GM19468 (cell line): ENCODE data around the gene DAGLA.

Source experiments
- ATAC-seq: cut with Tn5 transposase; IDR thresholded peaks from one replicate; pipeline ENCODE4 v1.9.1; 2021; ENCODE audit warnings: mild to moderate bottlenecking, moderate library complexity, moderate number of reproducible peaks; ENCODE audit not compliant: unreplicated experiment; ENCODE audit errors: extremely low read depth

DAGLA gene

DNA sequence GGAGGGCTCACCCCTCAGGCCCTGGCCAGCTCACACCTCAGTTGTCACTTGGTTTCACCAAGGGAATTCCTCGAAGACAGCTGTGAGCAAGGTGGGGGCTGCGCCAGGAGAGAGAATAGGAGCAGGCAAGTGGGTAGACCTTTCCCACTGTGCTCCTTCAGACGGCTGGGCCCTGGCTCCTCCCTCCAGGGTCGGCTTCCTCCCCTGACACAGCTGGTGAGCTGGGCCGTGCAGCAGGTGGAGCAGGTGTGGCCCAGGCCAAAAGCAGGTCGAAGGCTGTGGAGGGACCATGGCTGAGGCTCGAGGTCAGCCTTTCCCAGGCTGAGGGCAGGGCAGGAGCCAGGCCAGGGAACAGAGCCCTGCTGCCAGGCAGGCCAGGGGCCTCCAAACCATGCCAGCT is 59.8 kb downstream of the DAGLA start:
- ATAC-seq = no peak

GRCh38 chr11:61742391-61742790 is 62.2 kb downstream of the DAGLA start:
- ATAC-seq = no peak

GRCh38 chr11:61743486-61744095 is 63.4 kb downstream of the DAGLA start:
- no peak for ATAC-seq

GRCh38 chr11:61744181-61744580 is 64.0 kb downstream of the DAGLA start:
- ATAC-seq = no peak

DNA sequence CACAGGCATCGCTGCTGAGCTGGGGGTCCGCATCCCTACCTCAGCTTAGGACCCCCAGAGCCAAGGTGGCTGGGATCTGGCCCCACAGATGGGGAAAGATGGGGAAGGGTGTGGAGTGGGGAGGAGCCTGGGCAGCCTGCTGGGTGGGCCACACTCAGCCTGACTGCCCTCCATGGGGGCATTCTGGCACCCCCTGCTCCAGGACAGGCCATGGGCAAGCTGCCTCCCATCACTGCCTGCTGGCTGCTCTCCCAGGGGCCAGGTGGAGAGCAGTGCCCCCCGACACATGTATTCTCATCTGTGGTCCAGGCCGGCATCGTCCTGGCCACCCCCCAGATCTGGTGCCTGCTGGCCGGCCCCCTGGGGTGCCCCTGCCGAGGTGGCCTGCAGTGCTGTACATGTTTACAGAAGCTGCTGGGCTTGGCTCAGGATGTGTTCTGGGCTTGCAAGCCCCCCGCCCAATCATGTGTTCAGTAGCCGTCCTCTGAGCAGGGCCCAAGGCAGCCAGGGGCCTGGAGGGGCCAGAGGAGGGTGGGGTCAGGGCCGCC is 64.5 kb downstream of the DAGLA start:
- ATAC-seq = no peak

GRCh38 chr11:61745781-61746441 is 65.7 kb downstream of the DAGLA start:
- ATAC-seq = no peak

GRCh38 chr11:61746442-61747191 is 66.4 kb downstream of the DAGLA start:
- ATAC-seq = no peak

DNA sequence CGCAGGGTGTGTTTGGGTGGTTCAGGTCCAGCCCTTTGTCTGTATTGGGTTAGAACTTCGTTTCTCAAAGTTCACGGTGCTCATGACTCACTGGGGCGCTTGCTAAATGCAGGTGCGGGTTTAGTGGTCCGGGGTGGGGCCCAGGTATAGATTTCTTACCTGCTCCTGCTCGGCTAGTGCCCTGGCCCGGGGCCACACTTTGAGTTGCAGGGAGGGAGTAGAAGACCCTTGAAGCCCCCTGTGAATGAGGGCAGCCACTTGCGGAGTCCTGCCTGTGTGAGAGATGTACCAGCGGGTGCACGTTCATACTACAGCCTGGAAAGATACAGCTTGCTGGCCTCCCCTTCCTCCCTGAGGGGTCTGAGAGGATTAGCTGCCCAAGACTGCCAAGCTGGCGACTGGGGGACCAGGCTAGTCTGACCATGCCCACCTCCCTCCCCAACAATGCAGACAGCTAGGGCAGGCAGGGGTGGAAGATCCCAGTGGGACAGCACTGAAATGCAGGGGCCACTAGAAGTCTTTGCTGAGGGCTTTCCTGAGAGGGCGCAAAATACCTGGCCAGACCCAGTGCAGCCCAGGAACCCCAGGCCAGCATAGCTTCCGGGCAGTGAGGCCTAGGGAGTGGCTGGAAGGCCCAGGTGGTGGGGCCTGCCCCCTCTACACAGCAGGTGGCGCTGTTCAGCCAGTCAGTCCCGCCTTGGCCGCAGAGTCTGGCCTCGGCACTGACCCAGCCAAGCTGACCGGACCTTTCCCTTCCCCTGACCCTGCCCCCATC is 67.2 kb downstream of the DAGLA start:
- no peak for ATAC-seq

- ATAC-seq = no peak
Measured at GRCh38 chr11:61747967-61748285, 67.7 kb downstream of the DAGLA start.

DNA sequence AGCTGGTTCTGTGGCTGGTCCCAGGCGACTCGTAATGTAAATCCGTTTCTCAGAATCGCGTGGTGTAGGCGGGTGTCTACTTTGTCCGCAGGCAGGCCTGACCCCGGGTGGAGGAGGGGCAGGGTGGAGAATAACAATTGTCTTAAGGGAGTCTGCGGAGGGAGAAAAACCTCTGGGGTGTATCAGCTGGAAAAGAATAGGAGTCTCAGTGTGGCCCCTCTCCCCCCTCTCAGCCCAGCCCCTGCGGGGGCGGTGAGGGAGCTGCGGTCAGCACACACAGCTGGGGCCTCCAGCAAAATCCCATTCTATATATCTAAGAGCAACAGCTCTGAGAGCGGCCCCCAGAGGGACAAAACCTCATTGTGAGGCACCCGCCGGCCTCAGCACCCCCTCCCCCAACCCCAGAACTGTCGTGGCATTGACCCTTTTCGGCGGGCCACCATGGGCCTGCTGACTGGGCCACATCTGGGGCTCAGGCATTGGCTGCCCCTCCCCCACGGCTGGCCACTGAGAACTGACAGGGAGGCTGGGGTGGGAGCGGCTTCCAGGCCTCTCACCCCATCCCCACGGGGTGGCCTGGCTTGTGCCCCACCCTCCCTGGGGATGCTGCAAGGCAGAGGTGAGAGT is 69.5 kb downstream of the DAGLA start:
- no peak for ATAC-seq

DNA sequence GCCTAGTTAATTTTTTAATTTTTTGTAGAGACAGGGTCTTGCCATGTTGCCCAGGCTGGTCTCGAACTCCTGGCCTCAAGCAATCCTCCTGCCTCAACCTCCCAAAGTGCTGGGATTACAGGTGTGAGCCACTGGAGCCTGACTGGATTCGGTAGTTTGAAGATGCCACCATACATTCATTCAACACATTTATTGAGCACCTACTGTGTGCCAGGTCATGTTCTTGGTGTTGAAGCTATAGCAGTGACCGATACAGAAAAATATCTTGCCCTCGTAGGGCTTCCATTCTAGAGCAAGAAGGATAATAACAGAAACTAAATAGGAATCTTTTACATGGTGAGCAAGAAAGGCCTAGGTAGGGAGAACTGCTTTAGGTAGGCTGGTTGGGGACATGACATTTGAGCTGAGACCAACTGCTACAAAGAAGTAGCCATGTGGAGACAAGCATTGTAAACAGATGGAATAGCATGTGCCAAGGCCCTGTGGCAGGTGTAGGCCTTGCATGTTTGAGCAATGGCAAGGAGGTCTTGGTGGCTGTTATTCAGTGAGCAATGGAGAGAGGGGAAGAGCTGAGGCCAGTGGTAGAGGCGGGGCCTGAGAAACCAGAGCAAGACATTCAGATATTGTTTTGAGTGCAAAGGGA is 70.6 kb downstream of the DAGLA start:
- no peak for ATAC-seq

DNA sequence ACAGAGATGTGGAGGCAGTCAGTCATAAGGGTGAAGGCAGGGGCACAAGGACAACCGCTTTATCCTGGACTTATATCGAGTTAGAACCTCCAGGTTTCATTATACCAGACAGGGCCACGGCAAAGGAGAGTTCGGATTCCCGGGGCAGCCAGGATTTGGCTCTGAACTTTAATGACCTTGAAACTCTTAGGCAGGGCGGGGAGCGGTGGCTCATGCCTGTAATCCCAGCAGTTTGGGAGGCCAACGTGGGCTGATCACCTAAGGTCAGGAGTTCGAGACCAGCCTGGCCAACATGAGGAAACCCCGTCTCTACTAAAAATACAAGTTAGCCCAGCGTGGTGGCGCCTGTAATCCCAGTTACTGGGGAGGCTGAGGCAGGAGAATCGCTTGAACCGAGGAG is 71.2 kb downstream of the DAGLA start:
- ATAC-seq = no peak

DNA sequence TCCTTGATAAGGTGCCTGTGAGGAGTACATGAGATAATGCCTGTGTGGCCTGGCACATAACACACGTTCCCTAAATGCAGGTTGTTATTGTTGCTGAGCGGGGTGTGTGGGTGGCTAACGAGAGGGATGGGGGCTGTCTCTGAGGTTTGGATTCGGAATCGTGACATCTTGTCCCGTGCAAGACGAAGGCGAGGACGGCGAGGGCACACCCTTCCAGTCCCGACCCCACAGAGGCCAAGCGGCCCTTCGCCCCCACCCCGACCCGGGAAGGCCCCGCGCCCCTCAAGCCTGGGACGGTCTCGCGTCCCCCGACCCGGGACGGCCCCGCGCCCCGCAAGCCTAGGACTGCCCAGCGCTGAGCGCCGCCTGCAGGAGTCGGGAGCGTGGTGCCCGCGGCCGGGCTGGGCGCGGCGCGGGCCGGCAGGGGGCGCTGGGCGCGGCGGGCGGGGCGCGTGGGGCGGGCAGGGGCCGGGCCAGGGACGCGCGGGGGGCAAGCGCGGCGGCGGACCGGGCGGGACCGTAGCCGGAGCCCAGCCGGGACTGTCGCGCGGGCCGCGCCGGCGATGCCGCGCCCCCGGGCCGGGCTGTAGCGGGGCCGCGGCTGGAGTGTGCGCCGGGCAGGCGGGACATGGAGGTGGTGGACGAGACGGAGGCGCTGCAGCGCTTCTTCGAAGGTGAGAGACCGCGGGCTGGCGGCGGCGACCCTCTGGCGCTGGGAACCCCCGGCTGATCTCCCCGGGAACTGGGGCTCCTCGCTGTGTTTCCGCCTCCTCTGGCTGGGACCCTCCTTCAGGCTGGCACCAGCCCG is 72.1 kb downstream of the DAGLA start, which contains the start of gene MYRF:
TSS of gene MYRF (plus strand) at position 520 of the 808 bp plus-strand sequence. CDS start at position 629, 109 bp downstream.
- ATAC-seq = no peak

- no peak for ATAC-seq
Measured at GRCh38 chr11:61752925-61753521, 72.8 kb downstream of the DAGLA start.

DNA sequence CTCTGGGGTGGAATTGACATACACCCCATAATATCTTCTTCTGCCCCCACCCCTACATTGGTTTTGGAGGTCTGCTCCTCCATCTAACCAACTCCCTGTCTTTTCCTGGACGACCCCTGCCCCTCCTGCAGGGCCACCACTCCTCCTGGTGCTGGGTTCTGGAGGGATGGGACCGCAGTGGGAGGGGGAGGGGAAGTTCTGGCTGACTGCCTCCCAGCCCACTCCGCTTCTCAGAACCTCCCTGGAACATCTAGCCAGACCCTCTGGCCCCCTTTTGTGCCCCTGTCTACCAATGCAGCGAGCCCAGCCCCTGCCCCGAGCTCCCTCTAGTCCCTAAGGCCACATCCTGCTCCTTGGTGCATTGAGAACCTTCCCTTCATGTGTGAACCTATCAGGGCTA is 73.5 kb downstream of the DAGLA start:
- ATAC-seq = no peak

DNA sequence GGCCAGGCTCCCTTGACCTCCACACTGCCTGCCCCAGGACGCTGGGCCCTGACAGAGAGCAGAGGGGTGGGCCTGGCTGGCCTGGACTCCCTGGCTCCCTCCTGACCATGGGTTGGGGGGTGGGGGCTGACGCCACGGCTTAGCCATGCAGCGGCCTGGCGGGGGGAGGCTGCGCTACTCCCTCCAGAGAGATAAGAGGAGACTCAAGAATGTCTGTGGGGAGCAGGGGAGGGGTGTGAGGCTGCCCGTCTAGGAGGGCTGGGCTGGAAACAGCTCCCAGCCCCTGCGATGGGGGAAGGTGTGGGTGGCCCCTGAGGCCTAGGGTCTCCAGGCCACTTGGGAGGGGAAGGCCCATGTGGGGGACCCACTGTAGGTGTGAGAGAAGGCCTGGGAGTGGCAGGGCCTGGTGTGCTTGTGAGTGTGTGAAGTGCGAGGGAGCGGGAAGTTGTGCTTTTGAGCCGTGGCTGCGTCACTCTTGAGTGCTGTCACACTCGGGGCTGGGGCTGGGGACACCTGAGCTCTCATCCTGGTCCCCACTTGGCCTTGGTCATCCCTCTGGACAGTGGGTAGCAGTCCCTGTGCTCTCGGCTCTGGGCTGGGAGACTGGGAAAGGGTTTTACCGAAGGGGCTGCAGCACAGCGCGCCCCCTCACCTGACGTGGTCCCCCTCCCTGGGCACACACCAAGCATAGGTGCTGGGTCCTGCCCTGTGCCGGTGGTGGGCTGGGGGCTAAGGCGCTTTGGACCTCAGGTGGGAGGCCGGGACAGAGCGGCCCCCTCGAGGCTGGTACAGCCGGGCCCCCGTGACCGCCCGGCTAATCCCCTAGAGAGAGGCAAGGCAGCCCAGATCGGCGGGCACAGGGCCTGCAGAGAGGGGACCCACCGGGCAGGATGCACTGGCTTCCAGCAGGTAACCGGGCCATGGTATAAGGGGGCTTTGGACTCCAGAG is 74.6 kb downstream of the DAGLA start:
- ATAC-seq = no peak

- no peak for ATAC-seq
Measured at GRCh38 chr11:61756147-61756451, 75.9 kb downstream of the DAGLA start.
